DOHH2 (cell line): ENCODE results near the gene UNC5A.

ENCODE experiments used
- EZH2phosphoT487 ChIP-seq: fragments of 200-600 bp; sonication (generic); IDR thresholded peaks from 2 replicates; pipeline ENCODE4 v1.6.1; 2017; ENCODE audit warnings: borderline replicate concordance, mild to moderate bottlenecking, antibody characterized with exemption, low read length, moderate library complexity, mixed read lengths
- TF ChIP-seq, protein P1 (sequence below): fragments of 200-600 bp; sonication (generic); IDR thresholded peaks from one replicate; pipeline ENCODE4 v1.5.1; 2014; ENCODE audit warnings: antibody characterized with exemption, mild to moderate bottlenecking, low read depth, low read length; ENCODE audit not compliant: poor library complexity, severe bottlenecking

DNA sequence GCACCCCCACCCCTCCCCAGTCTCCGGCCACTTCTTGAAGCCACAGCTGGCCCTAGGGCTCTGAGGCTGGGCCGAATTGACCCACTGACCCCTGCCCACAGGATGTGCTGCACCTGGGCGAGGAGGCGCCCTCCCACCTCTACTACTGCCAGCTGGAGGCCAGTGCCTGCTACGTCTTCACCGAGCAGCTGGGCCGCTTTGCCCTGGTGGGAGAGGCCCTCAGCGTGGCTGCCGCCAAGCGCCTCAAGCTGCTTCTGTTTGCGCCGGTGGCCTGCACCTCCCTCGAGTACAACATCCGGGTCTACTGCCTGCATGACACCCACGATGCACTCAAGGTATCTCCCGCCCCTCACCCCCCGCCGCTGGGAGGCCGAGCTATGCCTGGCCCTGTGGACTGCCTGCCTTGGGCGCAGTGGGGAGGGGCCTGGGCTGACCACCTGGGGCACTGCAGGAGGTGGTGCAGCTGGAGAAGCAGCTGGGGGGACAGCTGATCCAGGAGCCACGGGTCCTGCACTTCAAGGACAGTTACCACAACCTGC lies 67.5 kb downstream of the UNC5A start:
- TF ChIP-seq, protein P1, sequence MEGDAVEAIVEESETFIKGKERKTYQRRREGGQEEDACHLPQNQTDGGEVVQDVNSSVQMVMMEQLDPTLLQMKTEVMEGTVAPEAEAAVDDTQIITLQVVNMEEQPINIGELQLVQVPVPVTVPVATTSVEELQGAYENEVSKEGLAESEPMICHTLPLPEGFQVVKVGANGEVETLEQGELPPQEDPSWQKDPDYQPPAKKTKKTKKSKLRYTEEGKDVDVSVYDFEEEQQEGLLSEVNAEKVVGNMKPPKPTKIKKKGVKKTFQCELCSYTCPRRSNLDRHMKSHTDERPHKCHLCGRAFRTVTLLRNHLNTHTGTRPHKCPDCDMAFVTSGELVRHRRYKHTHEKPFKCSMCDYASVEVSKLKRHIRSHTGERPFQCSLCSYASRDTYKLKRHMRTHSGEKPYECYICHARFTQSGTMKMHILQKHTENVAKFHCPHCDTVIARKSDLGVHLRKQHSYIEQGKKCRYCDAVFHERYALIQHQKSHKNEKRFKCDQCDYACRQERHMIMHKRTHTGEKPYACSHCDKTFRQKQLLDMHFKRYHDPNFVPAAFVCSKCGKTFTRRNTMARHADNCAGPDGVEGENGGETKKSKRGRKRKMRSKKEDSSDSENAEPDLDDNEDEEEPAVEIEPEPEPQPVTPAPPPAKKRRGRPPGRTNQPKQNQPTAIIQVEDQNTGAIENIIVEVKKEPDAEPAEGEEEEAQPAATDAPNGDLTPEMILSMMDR = no peak
- no peak for TF ChIP-seq EZH2phosphoT487
